Measurements from ENCODE around the gene SMARCD1.
"Not testable (repeated sequence)": the region's sequence is repeated elsewhere in the genome, so short reads cannot be mapped to it uniquely, and the experiment has no call there.

Gene SMARCD1

DNA sequence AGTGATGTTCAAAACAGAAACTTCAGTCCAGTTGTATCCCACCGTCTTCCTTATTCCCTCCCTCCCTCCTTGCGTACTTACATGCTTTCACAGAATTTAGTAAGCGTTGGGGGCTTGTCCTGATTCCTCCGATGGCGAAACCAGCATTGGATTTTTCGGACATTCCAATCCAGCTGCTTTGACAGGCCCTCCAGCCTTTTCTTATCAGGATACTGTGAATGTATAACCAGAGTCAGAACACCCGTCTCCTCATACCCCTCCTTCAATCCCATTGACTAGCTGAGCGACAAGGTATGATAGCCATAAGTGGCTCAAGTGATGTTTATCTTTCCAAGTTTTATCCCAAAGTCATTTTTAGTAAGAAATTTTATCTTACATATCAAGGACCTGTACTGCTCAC is 57.9 kb downstream of the SMARCD1 start:
- TF ChIP-seq, protein P1, sequence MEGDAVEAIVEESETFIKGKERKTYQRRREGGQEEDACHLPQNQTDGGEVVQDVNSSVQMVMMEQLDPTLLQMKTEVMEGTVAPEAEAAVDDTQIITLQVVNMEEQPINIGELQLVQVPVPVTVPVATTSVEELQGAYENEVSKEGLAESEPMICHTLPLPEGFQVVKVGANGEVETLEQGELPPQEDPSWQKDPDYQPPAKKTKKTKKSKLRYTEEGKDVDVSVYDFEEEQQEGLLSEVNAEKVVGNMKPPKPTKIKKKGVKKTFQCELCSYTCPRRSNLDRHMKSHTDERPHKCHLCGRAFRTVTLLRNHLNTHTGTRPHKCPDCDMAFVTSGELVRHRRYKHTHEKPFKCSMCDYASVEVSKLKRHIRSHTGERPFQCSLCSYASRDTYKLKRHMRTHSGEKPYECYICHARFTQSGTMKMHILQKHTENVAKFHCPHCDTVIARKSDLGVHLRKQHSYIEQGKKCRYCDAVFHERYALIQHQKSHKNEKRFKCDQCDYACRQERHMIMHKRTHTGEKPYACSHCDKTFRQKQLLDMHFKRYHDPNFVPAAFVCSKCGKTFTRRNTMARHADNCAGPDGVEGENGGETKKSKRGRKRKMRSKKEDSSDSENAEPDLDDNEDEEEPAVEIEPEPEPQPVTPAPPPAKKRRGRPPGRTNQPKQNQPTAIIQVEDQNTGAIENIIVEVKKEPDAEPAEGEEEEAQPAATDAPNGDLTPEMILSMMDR (IDR thresholded peaks at IDR 0.05; ENCODE audit: low read depth, low read length, missing control alignments) = no peak
- H3K4me3 ChIP-seq (ENCODE audit: low read depth, low read length) = no peak overlapping the region
- in situ Hi-C loops (cut with HindIII; ENCODE audit: low pct_ligation_motif_present, low sequenced_read_pairs) = no loop called here
- DNase-seq = no peak
- no peak overlapping the region for H3K27ac ChIP-seq
- peaks cover 18% of the 10 kb centered on the region for H3K36me3 ChIP-seq (replicated peaks)
- H3K27me3 ChIP-seq (replicated peaks) = no peaks in the 10 kb centered on the region

DNA sequence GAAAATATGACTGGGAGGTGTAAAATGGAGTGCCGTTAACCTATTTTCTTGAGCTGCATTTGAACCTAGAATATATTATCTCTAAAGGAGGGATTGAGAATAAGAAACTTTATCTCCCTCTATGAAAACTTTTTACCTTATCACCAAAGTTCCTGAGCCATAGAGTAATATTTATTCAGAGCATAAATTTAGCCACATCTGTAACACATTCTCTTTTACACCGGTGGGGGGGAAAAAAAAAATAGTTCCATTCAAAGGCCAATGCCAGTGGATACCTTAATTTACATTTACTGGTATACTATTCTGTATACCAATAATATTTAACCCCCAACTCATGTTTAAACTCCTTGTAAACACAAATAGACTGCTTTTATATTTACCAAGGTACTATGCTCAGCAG is 60.3 kb downstream of the SMARCD1 start:
- Histone ChIP-seq H3K36me3 (replicated peaks) (peaks cover 17% of the 10 kb centered on the region), H3K4me3 (ENCODE audit: low read depth, low read length) (no peak overlapping the region), H3K27me3 (replicated peaks) (no peaks in the 10 kb centered on the region), H3K27ac (no peak overlapping the region)
- TF ChIP-seq, protein P1 (IDR thresholded peaks at IDR 0.05; ENCODE audit: low read depth, low read length, missing control alignments) = no peak
- in situ Hi-C loops (cut with HindIII; ENCODE audit: low pct_ligation_motif_present, low sequenced_read_pairs) = no loop called here
- DNase-seq = no peak

DNA sequence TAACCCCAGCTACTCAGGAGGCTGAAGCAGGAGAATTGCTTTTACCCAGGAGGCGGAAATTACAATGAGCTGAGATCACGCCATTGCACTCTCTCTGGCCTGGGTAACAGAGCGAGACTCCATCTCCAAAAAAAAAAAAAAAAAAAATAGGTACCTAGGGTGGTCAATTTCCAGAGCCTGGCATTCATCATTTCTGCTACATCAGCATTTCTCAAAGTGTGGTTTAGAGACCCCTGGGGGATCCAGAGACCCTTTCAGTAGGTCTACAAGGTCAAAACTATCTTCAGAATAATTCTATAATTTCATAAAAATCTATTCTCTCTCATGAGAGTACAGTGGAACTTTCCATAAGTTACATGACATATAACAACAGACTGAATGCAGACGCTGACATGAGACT is 62.1 kb downstream of the SMARCD1 start:
- Histone ChIP-seq H3K36me3 (replicated peaks) (peaks cover 9% of the 10 kb centered on the region), H3K27ac (no peak overlapping the region), H3K27me3 (replicated peaks) (no peaks in the 10 kb centered on the region), H3K4me3 (ENCODE audit: low read depth, low read length) (no peak overlapping the region)
- TF ChIP-seq, protein P1 (IDR thresholded peaks at IDR 0.05; ENCODE audit: low read depth, low read length, missing control alignments) = no peak
- no peak for DNase-seq
- in situ Hi-C loops (cut with HindIII; ENCODE audit: low pct_ligation_motif_present, low sequenced_read_pairs) = no loop called here

DNA sequence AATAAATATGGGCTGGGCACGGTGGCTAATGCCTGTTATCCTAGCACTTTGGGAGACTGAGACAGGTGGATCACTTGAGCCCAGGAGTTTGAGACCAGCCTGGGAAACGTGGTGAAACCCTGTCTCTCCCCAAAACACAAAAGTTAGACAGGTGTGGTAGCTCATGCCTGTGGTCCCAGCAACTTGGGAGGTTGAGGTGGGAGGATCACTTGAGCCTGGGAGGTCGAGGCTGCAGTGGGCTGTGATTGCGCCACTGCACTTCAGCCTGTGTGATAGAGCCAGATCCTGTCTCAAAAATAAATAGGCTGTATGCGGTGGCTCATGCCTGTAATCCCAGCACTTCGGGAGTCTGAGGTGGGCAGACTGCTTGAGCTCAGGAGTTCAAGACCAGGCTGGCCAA is 62.9 kb downstream of the SMARCD1 start:
- not testable (repeated sequence) for H3K4me3 ChIP-seq (ENCODE audit: low read depth, low read length); H3K36me3 ChIP-seq (replicated peaks)

DNA sequence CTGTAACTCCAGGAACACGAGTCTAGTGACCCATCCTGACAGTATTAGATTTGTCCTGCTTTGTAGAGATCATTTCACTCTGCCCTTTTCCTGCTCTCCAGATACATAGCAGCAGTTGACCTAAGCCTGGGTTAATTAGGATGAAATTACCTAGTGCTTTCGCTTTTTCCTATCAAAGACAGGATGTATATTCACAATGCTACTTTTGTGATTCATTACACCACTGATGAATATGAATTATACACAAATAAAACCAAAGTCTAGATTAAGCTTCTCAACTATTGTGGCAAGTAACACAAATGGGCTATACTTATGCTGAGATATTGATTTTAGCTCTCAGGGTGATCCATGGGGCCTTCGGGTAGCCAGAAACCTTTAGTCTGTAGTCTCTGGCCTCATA is 64.2 kb downstream of the SMARCD1 start:
- in situ Hi-C loops (cut with HindIII; ENCODE audit: low pct_ligation_motif_present, low sequenced_read_pairs) = no loop called here

More for the DNA sequence above, 62.9 kb downstream of the SMARCD1 start:
- H3K27ac ChIP-seq; H3K27me3 ChIP-seq (replicated peaks); DNase-seq; in situ Hi-C loops (cut with HindIII; ENCODE audit: low pct_ligation_motif_present, low sequenced_read_pairs): not testable (repeated sequence)

More for the DNA sequence above, 64.2 kb downstream of the SMARCD1 start:
- H3K4me3 ChIP-seq (ENCODE audit: low read depth, low read length) = no peak overlapping the region
- no peak overlapping the region for H3K27ac ChIP-seq
- H3K36me3 ChIP-seq (replicated peaks) = no peaks in the 10 kb centered on the region
- TF ChIP-seq, protein P1 (IDR thresholded peaks at IDR 0.05; ENCODE audit: low read depth, low read length, missing control alignments) = no peak
- H3K27me3 ChIP-seq (replicated peaks) = no peaks in the 10 kb centered on the region
- DNase-seq = no peak

Measured in brain microvascular endothelial cell (primary cell).